SKM-1 (cell line): ENCODE results near the gene COL18A1.

Source experiments
- DNase-seq: peaks from one replicate; lab custom pipeline; 2025; ENCODE audit not compliant: unreplicated experiment; lab: John Stamatoyannopoulos, UW

COL18A1 gene

DNA sequence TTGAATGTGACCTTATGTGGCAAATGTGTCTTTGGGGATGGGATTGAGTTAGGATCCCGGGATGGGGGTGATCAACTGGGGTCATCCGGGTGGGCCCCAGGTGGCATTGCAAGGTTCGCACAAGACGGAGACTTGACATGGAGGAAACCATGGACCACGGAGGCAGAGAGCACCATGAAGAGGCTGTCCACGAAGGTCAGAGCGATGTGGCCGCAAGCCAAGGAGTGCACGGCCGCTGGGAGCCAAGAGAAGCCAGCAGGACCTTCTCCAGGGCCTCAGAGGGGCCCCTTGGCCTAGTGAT is 22.3 kb upstream of the COL18A1 start:
- DNase-seq: no peak

DNA sequence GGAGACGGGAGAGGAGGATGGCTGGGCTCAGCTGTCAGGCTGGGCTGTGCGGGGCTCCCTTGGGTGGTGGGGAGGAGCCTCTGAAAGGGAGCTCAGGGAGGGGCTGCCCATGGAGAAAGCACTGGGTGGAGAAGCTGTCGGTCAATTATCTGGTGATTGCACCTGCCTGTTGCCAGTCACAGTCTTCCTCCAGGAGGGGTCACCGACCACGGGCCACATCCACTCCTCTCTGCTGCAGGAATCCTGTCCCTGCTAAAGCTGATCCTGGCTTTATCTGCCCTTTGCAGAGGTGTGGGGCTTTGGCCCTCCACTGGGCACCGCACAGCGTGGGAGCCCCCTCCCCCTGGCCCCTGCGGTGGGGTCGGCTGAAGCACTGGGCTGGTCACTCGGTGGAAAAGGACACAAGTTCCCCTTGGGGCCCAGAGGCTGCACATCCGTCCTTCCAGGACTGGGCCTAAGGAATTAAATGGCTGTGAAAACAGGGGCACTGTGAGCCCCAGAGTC is 21.8 kb upstream of the COL18A1 start:
- DNase-seq: no peak

DNA sequence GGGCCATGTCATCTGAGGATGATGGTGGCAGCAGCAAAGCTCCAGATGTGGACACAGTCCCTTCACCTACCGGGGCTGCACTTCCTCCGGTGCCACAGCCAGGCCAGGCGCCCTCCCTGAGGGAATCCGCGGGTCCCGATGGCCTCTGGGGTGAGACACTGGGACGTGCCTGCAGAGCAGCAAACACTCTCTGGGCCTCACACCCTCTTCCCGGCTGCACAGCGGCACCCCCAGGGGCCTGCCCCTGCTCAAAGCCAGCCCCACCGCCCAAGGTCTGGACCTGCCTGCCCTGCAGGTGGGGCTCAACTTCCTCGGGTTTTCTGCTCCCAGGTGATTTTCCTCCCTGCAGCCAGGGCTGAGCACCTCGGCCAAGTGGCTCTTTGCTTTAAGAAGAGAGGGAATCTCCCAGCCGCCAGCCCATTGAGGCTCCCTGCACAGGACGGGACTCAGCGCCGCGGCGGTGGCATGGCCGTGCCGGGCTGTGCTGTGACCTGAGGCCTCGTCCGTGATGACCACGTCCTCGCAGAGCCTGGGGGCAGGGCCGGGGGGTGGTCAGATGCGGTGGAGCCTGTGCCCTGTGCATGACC is 21.3 kb upstream of the COL18A1 start:
- DNase-seq: no peak

DNA sequence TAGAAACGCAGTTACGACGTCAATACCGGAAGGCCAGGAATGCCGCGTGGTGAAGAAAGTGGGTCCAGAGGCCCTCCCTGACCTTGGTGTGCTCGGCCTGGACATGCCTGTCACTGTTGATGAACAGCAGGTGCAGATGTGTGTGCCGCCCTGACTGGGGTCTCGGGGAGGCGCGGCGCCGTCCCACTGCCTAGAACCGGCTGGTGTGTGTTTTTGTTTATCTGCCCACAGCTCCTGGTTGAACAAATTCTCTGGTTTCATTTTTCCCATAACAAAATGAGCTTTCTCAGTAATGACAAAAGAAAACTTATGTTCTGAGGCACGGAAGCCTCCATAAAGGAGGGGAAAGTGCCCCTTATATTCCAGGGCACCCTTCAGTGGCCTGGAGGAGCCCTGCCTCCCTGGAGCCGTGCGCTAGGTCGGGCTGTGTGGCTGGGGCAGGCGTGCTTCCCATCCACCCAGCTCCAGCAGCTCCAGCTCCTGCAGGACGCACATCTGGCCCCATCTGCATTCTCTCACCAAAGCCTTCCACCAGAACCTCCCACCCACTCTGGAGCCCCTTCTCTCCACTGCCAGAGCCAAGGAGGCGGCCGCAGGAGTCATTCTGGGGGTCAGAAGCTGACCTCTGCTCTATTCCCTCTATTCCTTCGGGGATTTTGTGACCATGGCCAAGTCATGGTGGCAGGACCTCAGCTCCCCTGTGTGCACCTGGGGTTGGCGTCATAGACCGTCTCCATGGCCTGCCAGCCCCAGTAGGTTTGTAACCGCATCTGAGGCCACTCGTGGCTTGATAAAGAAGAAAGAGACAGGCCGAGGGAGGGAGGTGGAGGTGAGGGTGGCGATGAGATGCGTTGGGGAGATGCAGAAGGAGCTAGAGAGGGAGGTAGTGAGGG is 20.1 kb upstream of the COL18A1 start:
- DNase-seq: no peak

DNA sequence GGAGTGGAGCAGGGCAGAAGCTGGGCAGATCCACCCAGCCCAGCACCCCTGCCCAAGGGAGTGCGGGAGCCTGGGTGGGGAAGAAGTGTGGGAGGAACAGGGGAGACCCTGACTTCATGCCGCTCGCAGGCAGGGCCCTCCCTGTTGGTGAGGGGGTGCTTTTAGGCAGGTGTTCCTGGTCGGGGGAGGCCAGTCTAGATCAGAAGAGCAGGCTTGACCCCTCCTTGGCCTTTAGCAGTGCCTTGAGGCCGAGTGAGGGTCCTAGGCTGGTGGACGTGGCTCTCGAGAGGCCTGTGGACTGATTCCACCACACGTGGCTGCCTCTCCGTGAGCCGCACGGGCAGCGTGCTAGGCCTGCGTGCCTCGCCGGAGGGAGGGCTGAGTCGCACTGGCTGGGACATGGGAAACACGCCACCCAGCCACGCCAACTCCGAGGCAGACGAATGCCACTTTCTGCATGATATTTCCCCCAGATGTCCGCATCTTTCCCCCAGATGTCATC is 19.4 kb upstream of the COL18A1 start:
- DNase-seq: no peak

DNA sequence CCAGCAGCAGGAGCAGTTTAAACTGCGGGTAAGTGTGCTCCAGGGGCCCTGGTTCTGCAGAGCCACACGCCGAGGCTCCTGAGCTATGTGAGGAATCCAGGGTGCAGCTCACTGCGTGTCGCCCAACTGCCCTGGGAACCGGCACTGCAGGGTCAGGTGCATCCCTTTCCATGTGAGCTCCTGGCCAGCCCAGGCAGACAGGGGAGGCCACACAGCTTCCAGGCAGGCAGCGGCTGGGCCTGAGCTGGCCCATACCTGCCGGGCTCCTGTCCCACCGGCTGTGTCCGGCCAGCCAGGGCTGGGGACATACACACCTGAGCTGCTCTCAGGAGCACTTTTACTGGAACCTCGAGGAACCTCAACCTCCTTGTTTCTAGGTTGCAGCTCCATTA is 18.6 kb upstream of the COL18A1 start:
- DNase-seq: no peak

DNA sequence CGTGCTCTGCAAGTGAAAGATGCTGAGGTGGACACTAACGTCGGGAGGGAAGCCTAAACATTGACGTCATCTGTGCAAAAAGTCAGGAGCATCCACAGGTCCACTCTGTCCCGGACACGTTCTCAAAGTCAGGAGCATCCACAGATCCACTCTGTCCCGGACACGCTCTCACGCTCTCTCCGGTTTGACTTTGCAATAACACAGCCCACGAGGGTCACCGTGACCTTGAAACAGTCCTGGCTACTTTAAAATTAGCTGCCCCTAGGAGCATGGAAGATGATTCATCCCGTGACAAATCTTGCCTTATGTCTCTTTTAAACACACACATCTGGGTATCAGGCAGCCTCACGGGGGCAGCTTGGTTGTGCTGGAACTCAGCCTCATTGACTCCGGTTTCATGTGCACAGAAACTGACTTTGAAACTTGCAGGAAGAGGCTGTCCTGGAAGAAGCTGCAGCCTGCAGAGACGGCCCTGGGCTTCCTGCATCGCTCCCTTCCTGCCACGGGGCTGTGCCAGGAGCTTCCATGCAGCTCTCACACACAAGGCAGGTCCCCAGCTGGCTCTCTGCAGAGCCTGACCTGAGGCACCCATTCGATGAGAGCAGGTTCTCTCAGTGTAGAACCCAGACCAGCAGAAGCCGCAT is 18.1 kb upstream of the COL18A1 start:
- no peak for DNase-seq

DNA sequence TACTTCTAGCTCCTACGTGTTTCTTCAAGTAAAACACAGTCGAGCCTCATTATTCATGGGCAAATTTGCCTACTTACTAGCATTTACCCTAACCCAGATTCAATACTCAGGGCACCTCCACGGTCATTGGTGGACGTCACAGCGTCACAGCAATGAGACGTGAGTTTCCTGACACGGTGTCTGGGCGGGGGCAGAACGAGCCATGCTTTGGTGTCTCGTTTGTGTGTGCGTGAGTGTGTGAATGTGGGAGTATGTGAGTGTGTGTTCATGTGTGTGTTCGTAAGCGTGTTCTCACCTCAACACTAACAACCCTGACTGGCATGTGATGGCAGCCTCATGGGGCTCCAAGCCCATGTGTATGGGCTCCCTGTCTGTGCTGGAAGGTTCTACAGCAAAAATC is 17.5 kb upstream of the COL18A1 start:
- DNase-seq: no peak

DNA sequence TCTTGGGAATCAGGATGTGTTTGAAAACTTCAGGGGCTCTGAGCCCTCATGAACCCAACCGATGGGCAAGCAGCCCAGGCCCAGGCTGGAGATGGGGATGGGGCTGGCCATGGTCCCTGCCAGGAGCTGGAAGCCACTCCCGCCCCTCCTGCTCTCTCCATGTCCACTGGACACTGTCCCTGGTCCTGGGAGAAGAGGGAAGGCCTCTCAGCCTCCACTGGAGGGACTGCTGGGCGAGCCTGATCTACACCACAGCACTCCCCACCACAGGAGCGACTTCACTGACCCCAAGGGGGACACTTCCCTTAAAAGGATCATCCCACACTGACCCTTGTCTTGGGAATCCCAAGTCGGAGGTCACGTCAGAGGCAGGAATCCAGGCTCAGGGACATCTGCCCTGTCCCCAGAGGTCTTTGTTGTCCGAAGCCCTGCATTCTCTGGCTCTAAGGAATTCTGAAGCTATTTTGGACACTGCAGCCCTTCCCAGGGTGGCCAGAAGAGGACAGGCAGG is 16.9 kb upstream of the COL18A1 start:
- no peak for DNase-seq

DNA sequence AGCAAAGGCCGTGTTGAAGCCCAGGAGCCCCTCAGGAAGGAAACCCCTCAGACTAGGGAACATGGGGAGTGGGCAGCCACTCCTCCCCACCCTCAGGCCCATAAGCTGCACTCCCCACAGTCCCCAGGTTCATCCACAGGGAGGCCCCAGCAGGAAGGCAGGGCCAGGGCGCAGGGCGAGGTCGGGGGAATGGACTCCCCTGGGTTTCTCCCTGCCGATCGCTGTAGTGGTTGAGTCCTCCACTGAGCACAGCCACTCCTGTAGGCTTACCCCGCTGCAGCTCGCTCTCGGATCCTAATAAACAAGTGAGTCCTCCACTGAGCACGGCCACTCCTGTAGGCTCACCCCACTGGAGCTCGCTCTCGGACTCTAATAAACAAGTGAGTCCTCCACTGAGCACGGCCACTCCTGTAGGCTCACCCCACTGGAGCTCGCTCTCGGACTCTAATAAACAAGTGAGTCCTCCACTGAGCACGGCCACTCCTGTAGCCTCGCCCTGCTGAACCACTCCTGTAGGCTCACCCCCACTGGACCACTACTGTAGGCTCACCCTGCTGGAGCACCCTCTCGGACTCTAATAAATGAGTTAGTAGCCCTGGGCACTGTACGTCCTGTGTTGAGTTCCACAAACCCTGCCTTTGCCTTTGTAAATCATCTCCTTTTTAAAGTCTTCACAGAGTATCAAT is 16.2 kb upstream of the COL18A1 start:
- no peak for DNase-seq

DNA sequence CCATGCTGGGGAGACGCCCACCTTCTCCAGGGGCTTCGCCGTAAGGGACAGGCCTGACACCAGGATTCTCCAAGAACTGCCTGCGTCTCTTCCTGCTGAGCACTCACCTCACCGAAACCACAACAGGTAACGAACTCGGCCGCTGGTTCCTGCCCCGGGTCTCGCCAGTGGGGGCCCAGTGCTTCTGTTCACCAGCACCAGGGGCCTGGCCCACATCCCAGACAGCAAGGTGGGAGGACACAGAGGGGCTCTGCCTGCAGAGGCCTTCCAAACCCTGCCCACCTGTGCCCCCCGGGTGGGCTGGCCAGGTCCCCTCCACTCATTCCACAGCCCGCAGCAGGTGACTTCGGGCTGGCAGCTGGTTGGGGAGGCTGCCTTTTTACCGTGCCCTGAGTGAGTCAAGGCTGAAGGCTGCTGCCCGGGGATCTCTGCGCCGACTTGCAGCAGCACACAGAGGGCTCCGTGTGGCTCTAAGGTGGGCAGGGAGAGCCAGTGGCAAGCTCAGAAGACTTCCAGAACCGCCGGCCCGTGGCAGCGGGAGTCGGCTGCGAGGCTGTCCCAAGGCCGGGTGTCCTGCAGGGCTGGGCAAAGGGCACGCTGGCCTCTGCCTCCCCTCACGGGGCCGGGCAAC is 14.7 kb upstream of the COL18A1 start:
- DNase-seq: no peak

DNA sequence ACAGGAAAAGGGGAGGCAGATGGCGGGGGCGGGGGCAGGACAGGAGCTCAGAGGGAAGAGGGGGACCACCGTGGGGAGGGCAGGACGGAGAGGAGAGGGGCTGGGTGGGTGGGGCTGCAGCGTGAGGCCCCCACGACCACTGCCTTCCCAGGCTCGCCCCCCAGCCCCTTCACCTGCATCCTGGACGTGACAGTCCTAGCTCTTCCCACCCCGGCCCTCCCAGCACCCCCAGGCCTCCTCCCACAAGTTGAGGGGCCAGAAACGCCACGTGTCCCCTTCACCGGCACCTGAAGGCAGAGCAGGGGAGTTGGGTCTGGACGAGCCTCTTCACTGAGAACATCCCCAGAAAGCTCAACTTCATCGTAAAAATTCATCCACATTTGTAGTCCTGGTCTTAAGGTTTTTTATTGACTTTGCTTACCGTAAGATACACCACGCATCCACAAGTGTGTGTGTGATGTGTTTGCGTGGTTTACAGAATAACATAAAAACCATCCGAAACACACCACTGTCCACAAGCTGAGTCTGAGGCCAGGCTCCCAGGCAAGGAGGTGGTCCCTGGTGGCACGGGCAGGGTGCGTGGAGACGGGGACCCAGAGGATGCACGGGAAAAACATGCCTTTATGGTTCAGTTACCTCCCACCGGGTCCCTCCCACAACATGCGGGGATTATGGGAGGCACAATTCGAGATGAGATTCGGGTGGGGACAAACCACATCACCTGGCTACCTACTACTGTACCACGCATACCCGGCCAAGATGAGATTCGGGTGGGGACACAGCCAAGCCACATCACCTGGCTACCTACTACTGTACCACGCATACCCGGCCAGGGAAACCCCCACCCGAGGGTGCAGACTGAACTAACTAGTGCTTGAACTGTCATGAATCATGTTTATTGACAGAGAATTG is 13.9 kb upstream of the COL18A1 start:
- no peak for DNase-seq

DNA sequence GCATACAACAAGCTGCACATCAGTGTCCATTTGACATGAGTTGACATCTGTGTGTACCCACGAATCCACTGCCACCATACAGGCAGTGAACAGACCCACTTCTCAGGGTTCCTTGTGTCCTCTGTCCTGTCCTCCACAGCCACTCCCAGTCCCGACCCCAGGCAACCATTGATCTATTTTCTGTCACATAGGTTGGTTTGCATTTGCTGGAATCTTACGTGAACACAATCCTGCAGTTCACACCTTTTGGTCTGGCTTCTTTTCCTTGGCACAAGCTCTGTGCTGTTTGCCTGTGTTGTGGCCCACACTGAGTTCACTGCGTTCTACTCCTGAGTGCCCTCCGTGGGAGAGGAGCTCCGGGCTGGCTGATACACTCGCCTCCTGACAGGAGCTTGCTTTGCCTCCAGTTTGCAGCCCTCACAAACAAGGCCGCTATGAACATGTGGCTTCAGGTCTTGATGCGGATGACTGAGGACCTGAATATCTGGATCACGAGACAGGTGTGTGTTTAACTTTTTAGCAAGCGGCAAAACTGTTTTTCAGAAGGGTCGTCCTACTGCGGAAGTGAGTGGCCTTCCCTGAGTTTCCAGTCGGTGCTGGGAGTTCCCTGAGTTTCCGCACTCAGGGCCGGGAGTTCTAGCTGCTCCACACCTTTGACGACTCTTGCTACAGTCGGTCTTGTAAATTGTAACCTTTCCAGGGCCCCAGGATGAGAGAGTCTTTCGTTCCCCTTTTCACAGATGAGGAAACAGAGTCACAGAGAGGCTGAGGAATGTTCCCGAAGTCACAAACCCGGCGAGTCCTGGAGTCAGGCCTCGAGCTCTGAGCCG is 13.0 kb upstream of the COL18A1 start:
- DNase-seq: no peak

DNA sequence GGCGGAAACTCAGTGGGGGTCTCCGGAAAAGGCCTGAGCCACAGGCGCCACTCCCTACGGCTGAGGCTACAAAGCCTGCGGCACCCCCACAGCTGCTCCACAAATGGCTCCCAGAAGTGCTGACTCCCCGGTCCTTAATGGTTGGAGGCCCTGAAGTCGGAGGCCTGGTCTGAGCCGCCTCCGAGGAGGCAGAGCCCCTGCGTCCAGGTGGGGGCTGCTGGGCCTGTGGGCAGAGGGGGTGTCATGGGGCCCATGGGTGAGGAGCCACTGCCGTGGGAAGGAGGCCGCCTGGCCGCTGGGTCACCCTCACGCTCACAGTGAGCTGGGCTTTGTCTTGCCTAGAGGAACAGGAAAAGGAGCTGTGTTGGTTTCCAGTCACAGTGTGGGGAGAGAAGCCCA is 12.4 kb upstream of the COL18A1 start:
- DNase-seq: no peak

DNA sequence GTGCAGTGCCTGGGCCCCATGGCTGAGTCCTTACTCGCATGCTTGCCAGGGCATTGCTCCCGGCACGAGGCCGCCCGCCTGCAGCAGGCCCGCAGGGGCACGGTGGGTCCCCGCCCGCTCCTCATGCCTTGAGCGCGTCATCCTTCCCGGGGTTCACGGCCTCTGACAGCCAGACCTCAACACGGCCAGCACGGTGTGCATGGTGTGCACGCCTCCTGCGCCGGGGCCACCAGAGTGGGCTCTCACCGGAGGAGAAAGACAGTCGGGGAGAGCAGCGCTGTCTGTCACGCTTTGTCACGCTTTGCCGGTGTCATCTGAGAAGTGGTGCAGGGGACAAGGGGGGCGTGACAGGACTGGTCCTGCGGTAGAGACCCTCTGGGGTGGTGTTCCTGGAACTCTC is 11.9 kb upstream of the COL18A1 start:
- DNase-seq: no peak

DNA sequence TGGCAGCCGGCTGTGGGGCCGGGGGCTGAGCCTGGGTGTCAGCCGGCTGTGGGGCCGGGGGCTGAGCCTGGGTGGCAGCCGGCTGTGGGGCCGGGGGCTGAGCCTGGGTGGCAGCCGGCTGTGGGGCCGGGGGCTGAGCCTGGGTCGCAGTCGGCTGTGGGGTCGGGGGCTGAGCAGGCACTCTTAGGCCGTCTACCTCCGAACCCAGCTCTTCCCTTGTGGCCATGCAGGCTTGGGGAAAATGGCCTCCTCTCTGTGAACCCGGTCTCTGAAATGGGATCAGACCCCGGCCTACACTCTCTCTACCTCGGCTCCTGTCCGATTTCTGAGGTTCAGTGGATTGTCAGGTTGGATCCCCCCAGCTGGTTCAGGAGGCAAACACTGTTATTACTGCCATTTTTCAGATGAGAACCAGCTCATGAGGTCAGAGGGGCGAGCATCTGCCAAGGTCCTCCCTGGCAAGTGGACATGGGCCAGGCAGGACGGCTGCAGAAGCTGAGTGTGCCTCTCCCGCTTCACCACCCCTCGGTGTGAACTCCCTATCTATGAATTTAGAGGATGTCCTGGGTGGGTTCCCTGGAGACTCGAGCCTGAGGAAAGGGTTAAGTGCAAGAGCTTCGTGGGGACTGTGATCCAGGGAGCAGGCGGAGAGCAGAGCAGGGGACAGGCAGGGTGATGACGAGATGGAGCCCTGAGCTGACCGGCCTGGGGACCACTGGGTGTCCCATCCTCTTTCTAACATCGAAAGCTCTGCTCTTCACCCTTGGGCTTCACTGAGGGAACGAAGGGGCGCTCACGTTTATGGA is 10.9 kb upstream of the COL18A1 start:
- no peak for DNase-seq

DNA sequence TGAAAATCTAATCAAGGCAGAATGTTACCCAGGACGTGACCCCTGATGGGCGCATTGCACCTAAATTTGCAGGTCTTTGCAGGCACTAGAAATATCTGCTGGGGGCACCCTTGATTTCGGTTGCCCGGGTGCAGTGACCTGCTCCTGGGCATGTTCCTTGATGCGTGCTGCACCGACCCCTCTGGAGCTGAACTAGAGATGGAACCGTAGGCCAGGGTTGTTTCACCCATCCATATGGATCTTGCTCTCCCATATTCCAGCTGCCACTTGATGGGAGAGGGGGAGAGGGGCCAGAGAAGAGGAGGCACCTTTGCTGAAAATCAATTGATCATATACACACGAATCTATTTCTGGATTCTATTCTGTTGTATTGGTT is 8.4 kb upstream of the COL18A1 start:
- no peak for DNase-seq

DNA sequence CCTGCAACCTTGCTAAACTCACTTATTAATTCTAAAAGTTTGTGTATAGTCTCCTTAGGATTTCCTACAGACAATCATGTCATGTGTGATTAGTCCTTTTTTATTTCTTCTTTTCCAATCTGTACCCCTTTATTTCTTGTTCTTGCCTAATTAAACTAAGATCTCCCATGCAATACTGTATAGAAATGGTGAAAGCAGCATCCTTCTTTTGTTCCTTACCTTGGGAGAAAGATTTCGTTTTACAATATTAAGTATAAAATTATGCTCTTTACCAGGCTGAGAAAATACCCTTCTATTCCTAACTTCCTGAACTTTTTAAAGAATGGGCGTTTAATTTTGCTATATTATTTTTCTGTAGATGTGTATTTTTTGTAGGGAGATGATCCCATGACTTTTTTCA is 7.6 kb upstream of the COL18A1 start:
- no peak for DNase-seq
